Activated gamma-delta T cell treated with anti-CD3 and anti-CD28 coated beads, Interleukin-2, amount 50 U/mL, for 16 hours (primary cell): Measurements from ENCODE around the gene MIOS.
"Not testable (repeated sequence)": the region's sequence is repeated elsewhere in the genome, so short reads cannot be mapped to it uniquely, and the experiment has no call there.

Experiments
- DNase-seq: peaks from one replicate; pipeline ENCODE4 v3.0.0-alpha.2; 2020; ENCODE audit warnings: low read depth

Gene MIOS

DNA sequence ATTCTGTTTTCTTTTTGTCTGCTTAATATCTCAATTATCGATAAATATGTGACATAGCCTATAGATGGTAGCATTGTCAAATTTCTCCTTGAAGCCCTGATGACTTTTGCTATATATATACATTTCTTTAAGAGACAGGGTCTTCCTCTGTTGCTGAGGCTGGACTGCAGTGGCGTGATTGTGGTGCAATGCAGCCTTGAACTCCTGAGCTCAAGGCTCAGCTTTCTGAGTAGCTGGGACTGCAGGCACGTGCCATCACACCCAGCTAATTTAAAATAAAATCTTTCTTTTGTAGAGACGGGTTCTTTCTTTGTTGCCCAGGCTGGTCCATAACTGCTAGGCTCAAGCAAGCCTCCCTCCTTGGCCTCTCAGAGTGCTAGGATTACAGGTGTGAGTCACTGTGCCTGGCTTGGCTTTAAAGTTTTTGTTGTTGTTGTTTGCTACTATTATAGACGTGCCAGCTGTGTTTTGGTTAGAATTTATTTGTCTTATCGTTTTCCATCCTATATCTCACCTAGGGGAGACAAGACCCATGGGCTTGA, 80.9 kb downstream of the MIOS start:
- no peak for DNase-seq

DNA sequence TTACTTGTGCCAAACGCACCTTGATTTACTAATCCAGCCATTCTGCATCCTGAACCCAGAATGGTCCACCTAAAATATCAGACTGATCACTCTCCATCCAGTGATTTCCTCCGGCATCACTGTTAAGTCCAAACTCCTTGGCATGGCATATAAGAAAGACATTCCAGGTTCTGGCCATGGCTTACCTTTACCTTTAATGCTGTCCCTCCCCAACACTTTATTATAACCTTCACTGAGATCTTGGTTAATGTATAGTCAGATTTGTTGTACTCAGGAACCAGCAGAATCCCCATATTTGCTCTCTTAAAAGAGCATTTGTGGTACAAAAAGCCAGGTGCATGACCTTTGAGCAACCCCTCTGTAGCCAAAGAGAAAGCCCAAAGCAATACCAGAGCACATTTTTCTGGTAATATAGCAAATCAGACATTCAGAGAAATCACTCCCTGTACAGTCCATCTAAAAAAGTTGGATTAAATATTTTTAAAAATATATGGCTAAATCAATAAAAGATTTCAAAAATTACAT, 84.1 kb downstream of the MIOS start:
- DNase-seq: no peak

GRCh38 chr7:7651479-7651878, 84.8 kb downstream of the MIOS start:
- DNase-seq: no peak

DNA sequence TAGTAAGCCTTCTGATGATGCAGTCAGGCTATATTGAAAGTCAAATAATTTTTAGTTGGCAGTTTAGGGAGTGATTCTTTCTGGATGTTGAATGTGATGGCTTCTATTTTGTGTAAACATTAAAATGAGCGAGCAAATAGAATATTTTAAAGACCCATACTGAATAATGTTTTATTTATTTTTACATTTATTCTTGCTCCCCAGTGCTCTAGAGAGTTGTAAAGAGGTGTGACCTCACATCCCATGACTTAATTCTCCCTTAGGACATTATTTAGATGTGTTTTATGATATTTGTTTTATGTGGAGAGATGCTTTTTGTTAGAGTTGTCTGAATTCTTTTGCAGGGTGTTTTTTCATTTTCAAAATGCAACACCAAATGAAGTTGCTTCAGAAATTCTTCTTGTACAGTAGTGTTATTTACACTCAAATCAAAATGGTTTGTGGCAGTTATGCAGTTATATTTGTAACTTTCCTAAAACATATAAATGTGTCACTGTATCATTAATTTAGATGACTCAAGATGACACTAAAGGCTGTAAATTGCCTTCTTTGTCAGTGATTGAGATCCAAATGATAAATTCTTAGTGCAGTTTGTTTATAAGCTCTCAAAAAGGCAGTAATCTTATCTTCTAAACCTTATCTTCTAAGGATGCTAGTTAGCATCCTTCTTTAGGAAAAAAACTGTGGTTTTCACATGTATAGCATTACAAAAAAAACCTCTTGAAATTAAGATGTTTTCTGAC, 86.3 kb downstream of the MIOS start:
- no peak for DNase-seq

DNA sequence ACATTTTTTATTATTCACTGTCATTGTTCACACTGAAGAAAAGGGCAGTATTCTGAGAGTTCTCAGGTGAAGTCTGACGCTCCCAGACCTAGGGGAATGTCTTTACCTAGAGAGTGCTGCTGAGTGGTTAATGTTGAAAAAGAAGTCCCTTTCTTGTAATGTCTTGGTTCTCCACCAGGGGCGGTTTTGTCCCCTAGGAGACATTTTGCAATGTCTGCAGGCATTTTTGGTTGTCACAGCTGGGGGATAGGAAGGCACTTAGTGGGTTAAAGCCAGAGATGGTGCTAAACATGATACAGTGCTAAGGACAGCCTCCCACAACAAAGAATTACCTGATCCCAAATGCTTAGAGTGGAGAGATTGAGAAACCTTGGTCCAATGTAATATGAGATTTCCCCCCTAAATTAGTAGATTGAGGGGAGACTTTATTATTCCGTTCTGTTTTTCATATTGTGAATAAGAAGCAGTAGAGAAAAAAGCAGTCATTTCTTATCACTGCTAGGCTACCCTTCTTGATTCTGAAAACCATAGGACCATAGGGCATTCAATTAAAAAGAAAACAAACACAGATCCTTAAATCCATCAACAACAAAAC, 87.0 kb downstream of the MIOS start:
- no peak for DNase-seq

GRCh38 chr7:7654964-7655715, 88.5 kb downstream of the MIOS start:
- no peak for DNase-seq

DNA sequence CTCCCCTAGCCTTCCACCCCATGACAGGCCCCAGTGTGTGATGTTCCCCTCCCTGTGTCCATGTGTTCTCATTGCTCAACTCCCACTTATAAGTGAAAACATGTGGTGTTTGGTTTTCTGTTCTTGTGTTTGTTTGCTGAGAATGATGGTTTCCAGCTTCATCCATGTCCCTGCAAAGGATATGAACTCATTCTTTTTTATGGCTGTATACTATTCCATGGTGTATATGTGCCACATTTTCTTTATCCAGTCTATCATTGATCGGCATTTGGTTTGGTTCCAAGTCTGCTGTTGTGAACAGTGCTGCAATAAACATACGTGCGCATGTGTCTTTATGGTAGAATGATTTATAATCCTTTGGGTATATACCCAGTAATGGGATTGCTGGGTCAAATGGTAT, 89.8 kb downstream of the MIOS start:
- not testable (repeated sequence) for DNase-seq
